ENCODE measurements around the gene SGCA.

SGCA gene

GRCh38 chr17:50184064-50184463 lies 18.3 kb downstream of the SGCA start:
- FAIRE-seq = no peak

GRCh38 chr17:50184611-50185398 lies 19.0 kb downstream of the SGCA start:
- FAIRE-seq = no peak

- FAIRE-seq = no peak
Observed at GRCh38 chr17:50185631-50186471, 20.0 kb downstream of the SGCA start.

- FAIRE-seq = no peak
Observed at GRCh38 chr17:50186661-50187393, 21.0 kb downstream of the SGCA start.

- FAIRE-seq = no peak
Observed at GRCh38 chr17:50187394-50187725, 21.6 kb downstream of the SGCA start.

GRCh38 chr17:50187751-50188530 lies 22.1 kb downstream of the SGCA start:
- no peak for FAIRE-seq

GRCh38 chr17:50188531-50188920 lies 22.7 kb downstream of the SGCA start:
- FAIRE-seq = no peak

GRCh38 chr17:50188921-50189549 lies 23.2 kb downstream of the SGCA start:
- FAIRE-seq = no peak

- FAIRE-seq = no peak
Observed at GRCh38 chr17:50189550-50190292, 23.9 kb downstream of the SGCA start.

- no peak for FAIRE-seq
Observed at GRCh38 chr17:50190293-50190602, 24.4 kb downstream of the SGCA start.

GRCh38 chr17:50190603-50191358 lies 25.0 kb downstream of the SGCA start:
- no peak for FAIRE-seq

GRCh38 chr17:50191359-50192143 lies 25.7 kb downstream of the SGCA start:
- FAIRE-seq = no peak

- FAIRE-seq = no peak
Observed at GRCh38 chr17:50192144-50192617, 26.4 kb downstream of the SGCA start.

GRCh38 chr17:50192618-50193291 lies 26.9 kb downstream of the SGCA start:
- no peak for FAIRE-seq

- no peak for FAIRE-seq
Observed at GRCh38 chr17:50194140-50194933, 28.5 kb downstream of the SGCA start.

- no peak for FAIRE-seq
Observed at GRCh38 chr17:50194934-50195865, 29.4 kb downstream of the SGCA start.

GRCh38 chr17:50196036-50196435 lies 30.2 kb downstream of the SGCA start:
- no peak for FAIRE-seq

Measured in A204.1 (cell line).